Fibroblast of villous mesenchyme (primary cell): ENCODE results near the gene PTK6. TPM values are rescaled to one million over a fixed set of nuclear protein-coding genes. Genes with fewer than 3 reads are reported as not detected.

Experiments used
- DNase-seq: peaks from one replicate; pipeline ENCODE4 v3.0.0-alpha.2; 2010; ENCODE audit warnings: low read depth
- H3K4me3 ChIP-seq: 2 replicates; pipeline ENCODE4 v1.5.1; 2011; ENCODE audit warnings: low read depth, mild to moderate bottlenecking, low read length
- total RNA-seq: library from RNA; depleted of rRNA; stranded (reverse); fragments of >200 nt; gene quantifications from 2 replicates; pipeline ENCODE4 v1.2.3, GENCODE V29; 2012
- TF ChIP-seq, protein P1 (sequence below): IDR thresholded peaks from 2 replicates; pipeline ENCODE4 v1.5.1; 2012; ENCODE audit warnings: low read depth, mild to moderate bottlenecking, low read length; ENCODE audit not compliant: insufficient read depth

The PTK6 gene
- total RNA-seq, 1 donor = under 0.01 TPM

DNA sequence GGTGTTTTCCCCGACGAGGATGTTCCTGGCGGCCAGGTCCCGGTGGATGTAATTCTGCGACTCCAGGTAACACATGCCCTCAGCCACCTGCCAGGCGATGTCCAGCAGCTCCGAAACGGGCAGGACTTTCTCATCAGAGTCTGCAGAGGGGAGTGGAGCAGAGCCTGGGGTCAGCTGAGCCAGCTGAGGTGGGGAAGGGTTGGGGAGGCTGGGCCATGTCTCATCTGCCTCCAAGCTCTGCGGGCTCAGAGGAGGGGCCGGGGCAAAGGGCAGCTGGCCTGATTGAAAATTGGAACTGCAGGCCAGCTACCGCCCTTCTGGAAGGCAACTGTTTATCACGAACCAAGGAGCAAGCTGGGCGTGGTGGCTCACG, 6.4 kb downstream of the PTK6 start:
- no peak overlapping the region for H3K4me3 ChIP-seq
- TF ChIP-seq, protein P1, sequence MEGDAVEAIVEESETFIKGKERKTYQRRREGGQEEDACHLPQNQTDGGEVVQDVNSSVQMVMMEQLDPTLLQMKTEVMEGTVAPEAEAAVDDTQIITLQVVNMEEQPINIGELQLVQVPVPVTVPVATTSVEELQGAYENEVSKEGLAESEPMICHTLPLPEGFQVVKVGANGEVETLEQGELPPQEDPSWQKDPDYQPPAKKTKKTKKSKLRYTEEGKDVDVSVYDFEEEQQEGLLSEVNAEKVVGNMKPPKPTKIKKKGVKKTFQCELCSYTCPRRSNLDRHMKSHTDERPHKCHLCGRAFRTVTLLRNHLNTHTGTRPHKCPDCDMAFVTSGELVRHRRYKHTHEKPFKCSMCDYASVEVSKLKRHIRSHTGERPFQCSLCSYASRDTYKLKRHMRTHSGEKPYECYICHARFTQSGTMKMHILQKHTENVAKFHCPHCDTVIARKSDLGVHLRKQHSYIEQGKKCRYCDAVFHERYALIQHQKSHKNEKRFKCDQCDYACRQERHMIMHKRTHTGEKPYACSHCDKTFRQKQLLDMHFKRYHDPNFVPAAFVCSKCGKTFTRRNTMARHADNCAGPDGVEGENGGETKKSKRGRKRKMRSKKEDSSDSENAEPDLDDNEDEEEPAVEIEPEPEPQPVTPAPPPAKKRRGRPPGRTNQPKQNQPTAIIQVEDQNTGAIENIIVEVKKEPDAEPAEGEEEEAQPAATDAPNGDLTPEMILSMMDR = no peak
- no peak for DNase-seq

DNA sequence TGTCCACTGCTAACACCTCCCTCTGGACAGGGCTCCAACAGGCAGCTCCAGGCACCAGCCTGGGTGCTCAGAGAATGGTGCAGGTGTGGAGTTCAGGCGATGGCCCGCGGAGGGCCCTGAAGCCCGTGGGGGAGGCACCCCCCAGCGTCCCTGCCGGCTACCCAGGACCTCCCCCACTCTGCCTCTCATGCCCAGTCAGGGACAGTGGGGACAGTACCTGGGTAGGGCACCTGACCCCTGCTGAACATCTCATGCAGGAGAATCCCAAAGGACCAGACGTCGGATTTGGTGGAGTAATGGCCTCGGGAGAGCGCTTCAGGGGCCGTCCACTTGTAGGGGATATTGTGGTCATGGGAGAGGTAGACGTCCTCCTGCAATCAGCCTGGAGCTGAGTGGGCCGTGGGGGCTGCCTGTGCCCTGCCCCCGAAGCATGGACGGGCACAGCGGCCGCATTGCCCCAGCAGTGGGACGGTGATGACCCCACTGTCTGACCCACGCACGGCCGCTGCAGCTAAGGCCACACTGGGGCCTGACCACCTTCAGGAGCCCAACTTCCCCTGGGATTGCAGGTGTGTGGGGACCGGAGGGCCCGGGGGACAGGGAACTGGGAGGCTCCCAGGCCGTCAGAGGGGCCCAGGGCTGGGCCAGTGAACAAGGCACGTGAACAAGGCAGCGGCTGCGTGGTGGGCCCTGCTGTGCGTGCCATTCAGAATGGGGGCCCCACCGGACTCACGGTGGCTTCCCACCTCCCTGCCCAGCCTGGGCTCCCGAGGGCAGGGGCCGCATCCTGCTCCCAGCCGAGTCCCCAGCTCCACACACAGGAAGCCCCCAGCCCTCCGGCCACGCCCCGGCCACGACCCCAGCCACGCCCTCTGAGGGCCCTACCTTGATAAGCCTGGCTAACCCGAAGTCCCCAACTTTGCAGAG, 7.1 kb downstream of the PTK6 start:
- DNase-seq = no peak
- H3K4me3 ChIP-seq = no peak overlapping the region
- TF ChIP-seq, protein P1 = no peak

DNA sequence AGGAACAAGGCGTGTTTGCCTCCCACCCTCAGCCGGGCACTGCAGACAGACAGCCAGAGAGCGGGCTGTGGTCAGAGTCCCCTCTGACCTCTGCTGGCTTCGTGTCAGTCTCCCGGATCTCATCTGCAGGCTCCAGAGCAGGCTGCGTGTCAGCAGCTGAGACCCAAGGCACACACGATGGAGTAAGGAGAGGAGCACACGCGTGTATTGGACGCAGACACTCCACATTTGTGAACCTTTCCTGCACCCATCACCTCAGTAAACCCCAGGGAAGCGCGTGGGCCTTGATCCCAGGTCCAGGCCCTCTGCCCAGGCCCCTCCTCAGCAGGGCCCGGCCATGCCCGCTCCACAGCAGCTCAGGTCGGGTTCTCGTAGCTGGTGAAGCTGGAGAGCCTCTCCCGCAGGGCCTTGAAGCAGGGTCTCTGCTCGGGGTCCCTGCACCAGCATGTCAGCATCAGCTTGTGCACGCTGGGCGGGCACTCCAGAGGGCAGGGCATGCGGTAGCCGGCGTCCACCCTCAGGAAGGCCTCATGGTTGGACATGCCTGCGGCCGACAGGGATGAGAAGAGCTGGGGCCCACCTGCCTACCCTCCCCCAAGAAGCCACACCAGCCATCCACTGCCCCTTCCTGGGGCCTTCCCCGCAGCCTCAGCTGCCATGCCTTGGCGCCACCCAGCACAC, 7.9 kb downstream of the PTK6 start:
- H3K4me3 ChIP-seq = no peak overlapping the region
- no peak for DNase-seq
- TF ChIP-seq, protein P1 = no peak

DNA sequence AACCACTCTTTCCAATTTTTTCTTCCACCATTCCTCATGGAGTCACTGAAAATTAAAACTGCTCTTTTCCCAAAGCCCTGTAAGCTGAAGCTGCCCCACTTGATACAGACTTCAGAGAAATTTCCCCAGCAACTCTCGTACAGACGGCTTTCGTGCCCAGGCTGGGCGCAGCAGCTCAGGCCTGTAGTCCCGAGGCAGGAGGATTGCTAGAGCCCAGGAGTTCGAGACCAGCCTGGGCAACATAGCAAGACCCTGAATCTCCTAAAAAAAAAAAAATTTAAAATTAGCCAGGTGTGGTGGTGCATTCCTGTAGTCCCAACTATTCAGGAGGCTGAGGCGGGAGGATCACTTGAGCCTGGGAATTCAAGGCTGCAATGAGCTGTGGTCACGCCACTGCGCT, 10.0 kb downstream of the PTK6 start:
- no peak for DNase-seq
- TF ChIP-seq, protein P1 = no peak
- no peak overlapping the region for H3K4me3 ChIP-seq

- H3K4me3 ChIP-seq = no peak overlapping the region
- DNase-seq = no peak
- TF ChIP-seq, protein P1 = no peak
These were observed 11.2 kb downstream of the PTK6 start for GRCh38 chr20:63525971-63526370.

DNA sequence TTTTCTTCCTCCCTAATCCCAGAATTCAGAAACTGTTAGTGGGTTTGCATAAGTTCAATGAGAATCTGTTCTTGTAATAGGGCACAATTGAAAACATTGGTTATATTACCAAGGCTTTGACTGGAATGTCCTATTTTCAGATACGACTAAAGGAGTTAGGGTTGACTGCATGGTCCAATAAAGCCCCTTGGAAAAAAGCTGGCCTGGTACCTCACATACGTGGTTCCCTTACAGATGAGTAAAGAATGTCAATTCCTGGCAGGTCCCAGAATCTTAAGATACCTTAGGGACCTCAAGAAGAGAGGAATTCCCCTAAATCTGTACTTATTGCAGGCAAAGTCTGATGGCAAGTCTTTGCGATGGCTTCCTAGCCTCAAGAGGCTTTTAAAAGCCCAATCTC, 12.0 kb downstream of the PTK6 start:
- no peak for DNase-seq
- TF ChIP-seq, protein P1 = no peak
- H3K4me3 ChIP-seq = no peak overlapping the region
